HG02759 (cell line): ENCODE measurements around the gene SLC22A5.
"Not testable (repeated sequence)": the region's sequence is repeated elsewhere in the genome, so short reads cannot be mapped to it uniquely, and the experiment has no call there.

ENCODE experiments used
- ATAC-seq: cut with Tn5 transposase; IDR thresholded peaks from one replicate; pipeline ENCODE4 v1.9.1; 2021; ENCODE audit warnings: mild to moderate bottlenecking, moderate library complexity; ENCODE audit not compliant: unreplicated experiment

SLC22A5 gene

GRCh38 chr5:132425009-132425937 lies 55.8 kb downstream of the SLC22A5 start:
- peak; percentile 54 for ATAC-seq

GRCh38 chr5:132425975-132426524 lies 56.5 kb downstream of the SLC22A5 start:
- peak; percentile 2 for ATAC-seq

GRCh38 chr5:132426525-132427138 lies 57.1 kb downstream of the SLC22A5 start:
- ATAC-seq, result peak; percentile 45

GRCh38 chr5:132427281-132428146 lies 58.0 kb downstream of the SLC22A5 start:
- no peak for ATAC-seq

- no peak for ATAC-seq
Observed at GRCh38 chr5:132428147-132428482, 58.6 kb downstream of the SLC22A5 start.

- ATAC-seq, result no peak
Observed at GRCh38 chr5:132428484-132429462, 59.3 kb downstream of the SLC22A5 start.

GRCh38 chr5:132429463-132430440 lies 60.2 kb downstream of the SLC22A5 start:
- ATAC-seq, result no peak

- no peak for ATAC-seq
Observed at GRCh38 chr5:132430746-132431145, 61.2 kb downstream of the SLC22A5 start.

GRCh38 chr5:132431632-132432031 lies 62.1 kb downstream of the SLC22A5 start:
- no peak for ATAC-seq

- no peak for ATAC-seq
Observed at GRCh38 chr5:132433141-132433540, 63.6 kb downstream of the SLC22A5 start.

GRCh38 chr5:132434416-132435286 lies 65.1 kb downstream of the SLC22A5 start:
- ATAC-seq, result no peak

GRCh38 chr5:132435447-132435846 lies 65.9 kb downstream of the SLC22A5 start:
- no peak for ATAC-seq

- ATAC-seq, result no peak
Observed at GRCh38 chr5:132435886-132436285, 66.4 kb downstream of the SLC22A5 start.

- no peak for ATAC-seq
Observed at GRCh38 chr5:132436936-132437335, 67.4 kb downstream of the SLC22A5 start.

GRCh38 chr5:132437604-132438266 lies 68.2 kb downstream of the SLC22A5 start:
- peak; percentile 84 for ATAC-seq

- not testable (repeated sequence) for ATAC-seq
Observed at GRCh38 chr5:132438267-132438645, 68.7 kb downstream of the SLC22A5 start.

- ATAC-seq, result no peak
Observed at GRCh38 chr5:132438917-132439316, 69.4 kb downstream of the SLC22A5 start.
